Measurements from ENCODE around the gene UST.

DNA sequence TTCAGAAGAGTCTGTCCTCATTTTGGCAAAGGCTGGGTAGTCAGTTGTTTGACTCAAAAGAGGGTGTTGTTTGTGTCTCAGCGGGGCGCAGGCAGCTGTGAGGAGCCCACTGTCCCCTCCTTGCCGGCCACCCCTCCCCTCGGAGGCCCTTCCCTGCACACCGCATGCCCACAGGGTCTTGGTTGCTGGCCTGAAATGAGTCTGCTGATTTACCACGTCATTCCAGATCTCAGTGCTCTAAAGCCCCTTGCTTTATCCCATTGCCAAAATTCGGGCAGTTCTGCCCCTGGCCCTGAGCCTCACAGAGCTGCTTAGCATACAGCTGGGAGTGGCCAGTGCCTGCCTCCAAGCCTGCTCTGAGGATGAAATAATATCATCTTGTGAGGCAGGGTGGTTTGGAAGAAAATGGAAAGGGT lies 220.7 kb downstream of the UST start:
- TF ChIP-seq CTCF (IDR thresholded peaks at IDR 0.05; ENCODE audit: low read depth, low read length, poor library complexity, severe bottlenecking), result no peak
- no peak for TF ChIP-seq EZH2phosphoT487 (IDR thresholded peaks at IDR 0.05; ENCODE audit: borderline replicate concordance, low read length)
